Peyer's patch (tissue), 4 donors: ENCODE data around the gene DGCR6L.

ENCODE experiments used
- CTCF ChIP-seq, 6 experiments: fragments of 450-650 bp in 4 of 6; fragments of 200-600 bp in 2 of 6; sonication (generic) in 1 of 6; IDR thresholded peaks; one replicate each; pipeline ENCODE4 v1.5.1; 2017 to 2019; ENCODE audit warnings: antibody characterized with exemption in 6 of 6, mild to moderate bottlenecking in 3 of 6, moderate library complexity in 1 of 6
- POLR2A ChIP-seq, 2 donors: fragments of 450-650 bp; IDR thresholded peaks; one replicate each; pipeline ENCODE4 v1.5.1; 2017; ENCODE audit warnings: antibody characterized with exemption in 2 of 2, mild to moderate bottlenecking in 2 of 2, moderate library complexity in 2 of 2

GRCh38 chr22:20290045-20290392, 29.8 kb downstream of the DGCR6L start:
- TF ChIP-seq CTCF (IDR thresholded peaks at IDR 0.05) (no peak), POLR2A (IDR thresholded peaks at IDR 0.05) (no peak)
